SH-SY5Y (cell line): ENCODE data around the gene PTPRD.

Experiments used
- GATA2 ChIP-seq: IDR thresholded peaks from 2 replicates; pipeline ENCODE4 v1.6.1; 2011; ENCODE audit warnings: mild to moderate bottlenecking, low read depth, low read length
- GATA3 ChIP-seq: IDR thresholded peaks from 2 replicates; pipeline ENCODE4 v1.6.1; 2011; ENCODE audit warnings: low read depth, mild to moderate bottlenecking, low read length, moderate library complexity

DNA sequence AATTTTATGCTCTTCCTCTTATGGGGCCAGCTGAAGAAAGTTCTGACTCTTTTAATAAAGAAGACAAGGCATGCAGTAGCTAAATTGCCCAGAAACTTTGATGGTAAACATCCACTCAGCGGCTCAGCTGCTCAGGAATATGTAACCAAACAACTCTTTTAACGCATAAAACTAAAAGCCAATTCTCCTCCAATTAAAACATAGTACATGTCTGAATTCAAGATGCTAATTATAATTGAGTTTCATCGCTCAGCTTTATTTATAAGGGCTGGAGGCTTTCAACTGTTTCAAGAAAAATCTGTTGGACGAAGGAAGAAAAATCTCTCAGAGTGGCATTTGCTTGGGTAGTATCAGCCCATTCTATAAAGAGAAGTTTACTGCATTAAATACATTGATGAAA is 359.5 kb downstream of the PTPRD start:
- TF ChIP-seq GATA2 (no peak), GATA3 (no peak)
